ENCODE measurements around the gene DLG2. TPM values are rescaled to one million over a fixed set of nuclear protein-coding genes. Genes with fewer than 3 reads are reported as not detected.

Gene DLG2
- total RNA-seq, 1 donor from 2014 or later = 2.1 TPM

- DNase-seq (ENCODE audit: low spot score) = no peak
- H3K27me3 Mint-ChIP-seq (ENCODE audit: insufficient read depth) = no peaks in the 10 kb centered on the region
- no peak overlapping the region for H3K4me3 Mint-ChIP-seq
- intact Hi-C loops (cut with micrococcal nuclease) = no loop called here
- H3K27ac Mint-ChIP-seq = no peak overlapping the region
- no peaks in the 10 kb centered on the region for H3K36me3 Mint-ChIP-seq (ENCODE audit: low read depth)
- H3K4me1 Mint-ChIP-seq (ENCODE audit: low read depth) = no peaks in the 10 kb centered on the region
- H3K9me3 Mint-ChIP-seq = peaks cover 10% of the 10 kb centered on the region
Measured at GRCh38 chr11:84543367-84544159, 1083.6 kb downstream of the DLG2 start.

DNA sequence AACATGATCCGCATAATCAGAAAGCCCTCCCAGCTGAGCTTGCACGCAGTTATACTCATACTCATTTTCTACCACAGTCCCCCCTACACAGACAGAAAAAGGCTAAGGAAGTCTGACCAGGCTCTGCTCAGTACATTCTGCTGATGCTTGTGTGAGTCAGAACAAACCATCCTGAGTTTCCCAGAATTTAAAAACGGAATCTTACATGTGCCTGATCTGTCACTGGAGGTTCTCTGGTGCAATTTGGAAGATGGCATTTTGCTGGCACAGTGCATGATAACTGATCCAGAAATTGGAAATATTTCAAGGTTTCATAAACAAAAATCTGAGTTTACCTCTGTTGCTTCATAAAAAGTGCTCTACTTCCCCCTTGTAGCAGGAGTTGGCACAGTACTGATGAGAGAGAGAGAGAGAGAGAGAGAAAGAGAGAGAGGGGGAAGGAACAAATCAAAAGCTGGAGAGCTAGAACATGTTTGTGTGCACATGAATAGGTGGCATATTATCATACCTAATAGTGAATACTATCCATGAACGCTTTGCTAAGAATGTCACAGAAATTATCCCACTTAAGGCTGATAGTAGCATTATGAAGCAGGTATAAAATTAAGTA, 1085.3 kb downstream of the DLG2 start:
- H3K9me3 Mint-ChIP-seq = peaks cover 9% of the 10 kb centered on the region
- H3K27ac Mint-ChIP-seq = no peak overlapping the region
- no peak overlapping the region for H3K4me3 Mint-ChIP-seq
- intact Hi-C loops (cut with micrococcal nuclease) = no loop called here
- DNase-seq (ENCODE audit: low spot score) = no peak
- no peaks in the 10 kb centered on the region for H3K36me3 Mint-ChIP-seq (ENCODE audit: low read depth)
- no peaks in the 10 kb centered on the region for H3K4me1 Mint-ChIP-seq (ENCODE audit: low read depth)
- no peaks in the 10 kb centered on the region for H3K27me3 Mint-ChIP-seq (ENCODE audit: insufficient read depth)

DNA sequence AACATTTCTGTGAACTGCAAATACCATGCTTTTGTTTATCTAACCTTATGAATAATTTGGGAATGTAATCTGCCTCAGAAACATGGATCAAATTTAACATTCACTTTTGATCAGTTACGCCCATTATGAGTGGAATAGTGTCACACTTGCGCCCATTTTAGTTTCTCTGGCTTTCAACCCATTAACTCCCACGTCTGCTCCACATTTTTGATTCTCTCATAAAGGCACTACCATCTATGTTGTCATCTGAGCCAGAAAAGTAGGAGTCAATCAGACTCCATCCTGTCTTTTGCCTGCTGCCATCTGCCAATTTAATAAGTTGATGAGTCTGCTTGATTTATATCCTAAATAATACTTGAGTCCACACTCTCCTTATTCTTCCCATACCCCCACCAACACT, 1090.7 kb downstream of the DLG2 start:
- no peak overlapping the region for H3K4me3 Mint-ChIP-seq

DNA sequence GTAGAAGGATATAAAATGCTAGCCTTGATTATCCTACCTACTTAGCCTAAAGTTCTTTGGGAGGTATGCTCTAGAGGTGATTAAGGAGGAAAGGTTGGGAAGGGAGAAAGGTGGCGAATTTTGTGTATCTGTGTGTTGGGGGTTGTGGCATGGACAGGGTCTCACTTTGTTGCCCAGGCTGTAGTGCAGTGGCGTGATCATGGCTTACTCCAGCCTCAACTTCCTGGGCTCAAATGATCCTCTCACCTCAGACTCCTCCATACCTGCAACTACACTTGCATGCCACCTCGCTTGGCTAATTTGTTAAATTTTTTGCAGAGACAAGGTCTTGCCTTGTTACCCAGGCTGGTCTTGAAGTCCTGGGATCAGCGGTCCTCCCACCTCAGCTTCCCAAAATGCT, 1094.8 kb downstream of the DLG2 start:
- H3K4me3 Mint-ChIP-seq = no peak overlapping the region
- no peak for DNase-seq (ENCODE audit: low spot score)
- intact Hi-C loops (cut with micrococcal nuclease) = no loop called here
- no peaks in the 10 kb centered on the region for H3K36me3 Mint-ChIP-seq (ENCODE audit: low read depth)
- H3K4me1 Mint-ChIP-seq (ENCODE audit: low read depth) = no peaks in the 10 kb centered on the region
- no peaks in the 10 kb centered on the region for H3K27me3 Mint-ChIP-seq (ENCODE audit: insufficient read depth)
- H3K27ac Mint-ChIP-seq = no peak overlapping the region
- H3K9me3 Mint-ChIP-seq = peaks cover 2% of the 10 kb centered on the region

More for the DNA sequence above, 1090.7 kb downstream of the DLG2 start:
- no peaks in the 10 kb centered on the region for H3K4me1 Mint-ChIP-seq (ENCODE audit: low read depth)
- H3K9me3 Mint-ChIP-seq = peaks cover 8% of the 10 kb centered on the region
- H3K27ac Mint-ChIP-seq = no peak overlapping the region
- no peaks in the 10 kb centered on the region for H3K27me3 Mint-ChIP-seq (ENCODE audit: insufficient read depth)
- intact Hi-C loops (cut with micrococcal nuclease) = no loop called here
- no peak for DNase-seq (ENCODE audit: low spot score)
- no peaks in the 10 kb centered on the region for H3K36me3 Mint-ChIP-seq (ENCODE audit: low read depth)

DNA sequence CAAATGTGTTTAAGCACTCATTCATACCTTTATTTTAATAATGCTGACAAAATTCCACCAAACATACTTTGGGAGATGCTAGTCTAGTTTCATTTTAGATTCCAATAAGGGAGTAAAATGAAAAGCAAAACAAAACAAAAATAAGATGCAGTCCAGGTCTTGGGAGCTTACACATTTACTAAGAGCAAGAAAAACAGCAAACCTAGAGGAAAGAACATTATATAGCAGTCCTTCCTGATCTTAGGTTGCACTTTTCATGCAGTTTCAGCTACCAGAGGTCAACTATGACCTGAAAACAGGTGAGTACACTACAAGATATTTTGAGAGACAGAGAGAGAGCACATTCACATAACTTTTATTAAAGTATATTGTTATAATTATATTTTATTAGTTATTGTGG, 1100.9 kb downstream of the DLG2 start:
- H3K36me3 Mint-ChIP-seq (ENCODE audit: low read depth) = no peaks in the 10 kb centered on the region
- intact Hi-C loops (cut with micrococcal nuclease) = no loop called here
- DNase-seq (ENCODE audit: low spot score) = no peak
- H3K27me3 Mint-ChIP-seq (ENCODE audit: insufficient read depth) = no peaks in the 10 kb centered on the region
- peaks cover 2% of the 10 kb centered on the region for H3K9me3 Mint-ChIP-seq
- H3K27ac Mint-ChIP-seq = no peak overlapping the region
- no peak overlapping the region for H3K4me3 Mint-ChIP-seq
- H3K4me1 Mint-ChIP-seq (ENCODE audit: low read depth) = no peaks in the 10 kb centered on the region

GRCh38 chr11:84524422-84525051, 1102.6 kb downstream of the DLG2 start:
- intact Hi-C loops (cut with micrococcal nuclease) = no loop called here
- Mint-ChIP-seq H3K9me3 (peaks cover 2% of the 10 kb centered on the region), H3K4me3 (no peak overlapping the region), H3K36me3 (ENCODE audit: low read depth) (no peaks in the 10 kb centered on the region), H3K27me3 (ENCODE audit: insufficient read depth) (no peaks in the 10 kb centered on the region), H3K4me1 (ENCODE audit: low read depth) (no peaks in the 10 kb centered on the region), H3K27ac (no peak overlapping the region)
- DNase-seq (ENCODE audit: low spot score) = no peak

DNA sequence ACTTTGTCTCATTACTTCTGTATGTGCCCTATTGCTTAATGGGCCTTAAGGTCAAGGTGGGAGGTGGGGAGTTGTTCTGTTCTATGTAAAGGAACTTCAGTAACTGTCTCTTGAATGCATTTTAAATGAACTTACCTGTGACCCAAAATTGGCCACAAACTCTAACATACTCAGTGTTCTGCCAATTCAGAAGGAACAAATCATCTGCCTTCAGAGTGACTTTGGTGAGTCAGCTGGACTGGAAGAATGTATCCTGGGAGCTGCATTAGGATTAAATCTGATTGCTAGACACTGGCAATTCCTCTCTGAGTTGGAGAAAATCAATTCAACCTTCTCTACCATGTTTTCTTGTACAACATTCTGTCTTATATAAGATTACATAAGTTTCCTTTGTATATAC, 1104.8 kb downstream of the DLG2 start:
- Mint-ChIP-seq H3K36me3 (ENCODE audit: low read depth) (no peaks in the 10 kb centered on the region), H3K27me3 (ENCODE audit: insufficient read depth) (no peaks in the 10 kb centered on the region), H3K9me3 (no peaks in the 10 kb centered on the region), H3K4me3 (no peak overlapping the region), H3K4me1 (ENCODE audit: low read depth) (no peaks in the 10 kb centered on the region), H3K27ac (no peak overlapping the region)
- intact Hi-C loops (cut with micrococcal nuclease) = no loop called here
- DNase-seq (ENCODE audit: low spot score) = no peak

DNA sequence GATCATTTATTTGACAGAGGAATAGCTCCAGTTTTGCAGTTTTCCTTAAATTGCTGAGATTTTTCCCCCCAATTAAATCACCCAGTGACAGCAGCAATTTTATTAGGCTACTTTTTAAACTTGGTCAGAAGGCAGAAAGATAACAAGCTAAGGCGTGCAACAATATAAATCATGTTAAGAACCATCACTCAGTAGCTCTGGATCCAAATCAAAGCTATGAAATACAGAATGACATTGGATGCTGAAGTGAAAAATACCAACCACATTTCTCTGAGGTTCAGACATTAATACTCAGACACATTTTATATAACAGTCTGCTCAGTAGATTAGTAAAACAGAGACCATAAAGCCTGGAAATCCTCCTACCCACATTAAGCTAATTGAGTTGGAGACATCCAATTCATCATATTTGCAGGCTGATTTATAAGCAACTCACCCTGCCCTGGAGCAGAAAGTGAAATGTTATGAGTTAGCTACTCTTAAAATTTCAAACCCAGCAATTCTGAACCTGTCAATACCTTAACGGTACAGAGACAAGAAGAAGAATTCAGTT, 1108.4 kb downstream of the DLG2 start:
- Mint-ChIP-seq H3K4me3 (no peak overlapping the region), H3K27ac (no peak overlapping the region), H3K9me3 (no peaks in the 10 kb centered on the region), H3K27me3 (ENCODE audit: insufficient read depth) (no peaks in the 10 kb centered on the region), H3K4me1 (ENCODE audit: low read depth) (no peaks in the 10 kb centered on the region), H3K36me3 (ENCODE audit: low read depth) (no peaks in the 10 kb centered on the region)
- no peak for DNase-seq (ENCODE audit: low spot score)
- intact Hi-C loops (cut with micrococcal nuclease) = no loop called here

- no peaks in the 10 kb centered on the region for H3K4me1 Mint-ChIP-seq (ENCODE audit: low read depth)
- DNase-seq (ENCODE audit: low spot score) = no peak
- intact Hi-C loops (cut with micrococcal nuclease) = no loop called here
Measured at GRCh38 chr11:84514436-84514835, 1112.7 kb downstream of the DLG2 start.

DNA sequence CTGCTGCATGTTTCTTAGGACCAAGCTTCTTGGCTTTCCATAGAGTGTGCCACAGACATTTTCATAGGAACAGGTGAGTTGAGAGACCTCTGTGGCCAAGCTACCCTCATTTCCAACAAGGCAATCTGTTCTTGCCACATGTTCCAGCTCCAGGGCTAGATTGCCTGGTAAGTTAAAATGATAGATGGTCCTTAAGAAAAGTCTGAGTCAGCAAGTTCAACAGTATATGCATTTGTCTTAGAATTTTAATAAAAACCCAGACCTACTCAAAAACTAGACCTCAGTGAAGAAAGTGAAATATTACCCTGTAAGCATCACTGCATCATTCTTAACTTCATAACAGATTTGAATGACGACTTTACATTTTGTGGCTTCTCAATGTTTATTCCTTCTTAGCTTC, 1123.6 kb downstream of the DLG2 start:
- no peaks in the 10 kb centered on the region for H3K4me1 Mint-ChIP-seq (ENCODE audit: low read depth)
- no peaks in the 10 kb centered on the region for H3K27me3 Mint-ChIP-seq (ENCODE audit: insufficient read depth)
- intact Hi-C loops (cut with micrococcal nuclease) = no loop called here
- no peak overlapping the region for H3K4me3 Mint-ChIP-seq
- H3K36me3 Mint-ChIP-seq (ENCODE audit: low read depth) = no peaks in the 10 kb centered on the region
- no peak for DNase-seq (ENCODE audit: low spot score)
- H3K9me3 Mint-ChIP-seq = peaks cover 5% of the 10 kb centered on the region
- H3K27ac Mint-ChIP-seq = no peak overlapping the region

More at GRCh38 chr11:84514436-84514835, 1112.7 kb downstream of the DLG2 start:
- no peak overlapping the region for H3K4me3 Mint-ChIP-seq
- no peaks in the 10 kb centered on the region for H3K27me3 Mint-ChIP-seq (ENCODE audit: insufficient read depth)
- H3K9me3 Mint-ChIP-seq = no peaks in the 10 kb centered on the region
- H3K36me3 Mint-ChIP-seq (ENCODE audit: low read depth) = no peaks in the 10 kb centered on the region
- no peak overlapping the region for H3K27ac Mint-ChIP-seq

GRCh38 chr11:84501750-84502149, 1125.4 kb downstream of the DLG2 start:
- no peaks in the 10 kb centered on the region for H3K36me3 Mint-ChIP-seq (ENCODE audit: low read depth)
- no peaks in the 10 kb centered on the region for H3K27me3 Mint-ChIP-seq (ENCODE audit: insufficient read depth)
- H3K27ac Mint-ChIP-seq = no peak overlapping the region
- DNase-seq (ENCODE audit: low spot score) = no peak
- peaks cover 5% of the 10 kb centered on the region for H3K9me3 Mint-ChIP-seq
- H3K4me3 Mint-ChIP-seq = no peak overlapping the region
- intact Hi-C loops (cut with micrococcal nuclease) = no loop called here
- H3K4me1 Mint-ChIP-seq (ENCODE audit: low read depth) = no peaks in the 10 kb centered on the region

DNA sequence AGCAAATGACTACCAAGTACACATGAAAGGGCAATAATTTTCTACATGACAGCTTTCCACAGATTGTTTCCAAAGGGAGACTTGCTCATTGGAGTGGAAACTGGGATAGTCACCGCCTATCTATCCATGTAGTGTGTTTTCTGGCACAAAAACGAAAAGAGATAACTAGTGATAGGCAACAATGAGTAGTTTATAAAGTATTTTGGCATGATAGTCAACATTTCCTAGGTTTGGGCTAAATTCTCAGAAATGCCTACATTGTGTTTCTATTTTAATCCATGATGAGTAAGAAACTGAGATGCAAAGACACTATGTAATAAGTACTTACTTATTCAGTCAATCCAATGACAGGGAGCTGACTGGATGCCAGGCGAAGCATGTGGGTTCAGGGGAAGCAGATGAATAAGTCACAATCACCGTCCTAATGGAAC, 1129.1 kb downstream of the DLG2 start:
- DNase-seq (ENCODE audit: low spot score) = no peak
- Mint-ChIP-seq H3K27me3 (ENCODE audit: insufficient read depth) (no peaks in the 10 kb centered on the region), H3K36me3 (ENCODE audit: low read depth) (no peaks in the 10 kb centered on the region), H3K27ac (no peak overlapping the region), H3K9me3 (peaks cover 13% of the 10 kb centered on the region), H3K4me1 (ENCODE audit: low read depth) (no peaks in the 10 kb centered on the region), H3K4me3 (no peak overlapping the region)
- intact Hi-C loops (cut with micrococcal nuclease) = no loop called here

- intact Hi-C loops (cut with micrococcal nuclease) = no loop called here
- no peaks in the 10 kb centered on the region for H3K4me1 Mint-ChIP-seq (ENCODE audit: low read depth)
- H3K36me3 Mint-ChIP-seq (ENCODE audit: low read depth) = no peaks in the 10 kb centered on the region
- H3K27me3 Mint-ChIP-seq (ENCODE audit: insufficient read depth) = no peaks in the 10 kb centered on the region
- H3K27ac Mint-ChIP-seq = no peak overlapping the region
- no peak for DNase-seq (ENCODE audit: low spot score)
- no peak overlapping the region for H3K4me3 Mint-ChIP-seq
- peaks cover 11% of the 10 kb centered on the region for H3K9me3 Mint-ChIP-seq
Measured at GRCh38 chr11:84497181-84497580, 1130.0 kb downstream of the DLG2 start.
